Liver (tissue), 9 donors: ENCODE data around the gene B4GALT3. TPM values are rescaled to one million over a fixed set of nuclear protein-coding genes. Genes with fewer than 3 reads are reported as not detected.
A peak's percentile ranks its signal among the peaks of the same experiment; 100 is the strongest.

Experiments used
- DNase-seq: peaks from one replicate; pipeline ENCODE4 v3.0.0-alpha.2; 2017; ENCODE audit warnings: low spot score
- H3K27ac ChIP-seq, 2 donors: one replicate each; pipeline ENCODE4 v1.7.0; 2013; ENCODE audit warnings: inconsistent platforms in 2 of 2, low read length in 2 of 2, control low read depth in 1 of 2, low read depth in 1 of 2, mild to moderate bottlenecking in 1 of 2
- H3K27me3 ChIP-seq, 4 donors: one replicate each; pipeline versions ENCODE4 v1.6.1 to v1.7.0; 2013; ENCODE audit warnings: low read length in 3 of 4, inconsistent platforms in 1 of 4, mild to moderate bottlenecking in 1 of 4, moderate library complexity in 1 of 4; ENCODE audit not compliant: control insufficient read depth in 4 of 4, insufficient read depth in 4 of 4
- H3K36me3 ChIP-seq, 4 donors: one replicate each; pipeline versions ENCODE4 v1.6.1 to v1.7.0; 2013; ENCODE audit warnings: low read length in 3 of 4, mild to moderate bottlenecking in 3 of 4, low read depth in 1 of 4, moderate library complexity in 1 of 4; ENCODE audit not compliant: control insufficient read depth in 4 of 4, insufficient read depth in 3 of 4
- H3K4me1 ChIP-seq, 4 donors: one replicate each; pipeline versions ENCODE4 v1.6.1 to v1.7.0; 2013; ENCODE audit warnings: low read length in 3 of 4, mild to moderate bottlenecking in 3 of 4, moderate library complexity in 1 of 4; ENCODE audit not compliant: control insufficient read depth in 4 of 4, insufficient read depth in 4 of 4
- H3K4me3 ChIP-seq, 3 donors: one replicate each; pipeline versions ENCODE4 v1.6.1 to v1.7.0; 2013; ENCODE audit warnings: low read length in 3 of 3, control low read depth in 1 of 3, low read depth in 1 of 3, mild to moderate bottlenecking in 1 of 3
- H3K9ac ChIP-seq, 2 donors: one replicate each; pipeline ENCODE4 v1.7.0; 2013; ENCODE audit warnings: low read length in 2 of 2, mild to moderate bottlenecking in 2 of 2, moderate library complexity in 2 of 2, control low read depth in 1 of 2, low read depth in 1 of 2
- H3K9me3 ChIP-seq, 4 donors: one replicate each; pipeline versions ENCODE4 v1.6.1 to v1.7.0; 2013; ENCODE audit warnings: low read length in 3 of 4; ENCODE audit not compliant: control insufficient read depth in 4 of 4
- ATF3 ChIP-seq: IDR thresholded peaks from 2 replicates; pipeline ENCODE4 v1.6.1; 2016; ENCODE audit warnings: antibody characterized with exemption
- CTCF ChIP-seq: fragments of 150-350 bp; IDR thresholded peaks from 2 replicates; pipeline ENCODE4 v1.5.1; 2017; ENCODE audit warnings: improper control_type of control experiment, low read depth, low read length; ENCODE audit not compliant: missing input control
- FOXA1 ChIP-seq: IDR thresholded peaks from 2 replicates; pipeline ENCODE4 v1.6.1; 2016; ENCODE audit warnings: antibody characterized with exemption
- GABPA ChIP-seq, 2 donors: IDR thresholded peaks in 1 of 2; conservative IDR thresholded peaks in 1 of 2; 2 replicates each; pipeline ENCODE4 v1.6.1; 2016; ENCODE audit warnings: antibody characterized with exemption in 2 of 2, mild to moderate bottlenecking in 1 of 2, moderate library complexity in 1 of 2
- HNF4A ChIP-seq, 2 donors: conservative IDR thresholded peaks; 2 replicates each; pipeline ENCODE4 v1.6.1; 2016; ENCODE audit warnings: antibody characterized with exemption in 2 of 2, mild to moderate bottlenecking in 2 of 2
- HNF4G ChIP-seq: IDR thresholded peaks from 2 replicates; pipeline ENCODE4 v1.6.1; 2016; ENCODE audit warnings: antibody characterized with exemption
- JUND ChIP-seq, 2 donors: IDR thresholded peaks; 2 replicates each; pipeline ENCODE4 v1.6.1; 2016; ENCODE audit warnings: antibody characterized with exemption in 2 of 2
- MAX ChIP-seq: IDR thresholded peaks from 2 replicates; pipeline ENCODE4 v1.6.1; 2016; ENCODE audit warnings: antibody characterized with exemption
- NR2F2 ChIP-seq: IDR thresholded peaks from 2 replicates; pipeline ENCODE4 v1.6.1; 2016; ENCODE audit warnings: antibody characterized with exemption
- RAD21 ChIP-seq, 2 donors: IDR thresholded peaks; 2 replicates each; pipeline ENCODE4 v1.6.1; 2016; ENCODE audit warnings: antibody characterized with exemption in 2 of 2, mild to moderate bottlenecking in 2 of 2
- RXRA ChIP-seq, 2 donors: IDR thresholded peaks; 2 replicates each; pipeline ENCODE4 v1.6.1; 2017 to 2018; ENCODE audit warnings: antibody characterized with exemption in 2 of 2, mild to moderate bottlenecking in 1 of 2
- SP1 ChIP-seq: IDR thresholded peaks from 2 replicates; pipeline ENCODE4 v1.6.1; 2018; ENCODE audit warnings: antibody characterized with exemption, mild to moderate bottlenecking
- TAF1 ChIP-seq: conservative IDR thresholded peaks from 2 replicates; pipeline ENCODE4 v1.6.1; 2016; ENCODE audit warnings: antibody characterized with exemption, mild to moderate bottlenecking
- YY1 ChIP-seq: IDR thresholded peaks from 2 replicates; pipeline ENCODE4 v1.6.1; 2016; ENCODE audit warnings: antibody characterized with exemption, mild to moderate bottlenecking
- ZBTB33 ChIP-seq: IDR thresholded peaks from 2 replicates; pipeline ENCODE4 v1.6.1; 2016; ENCODE audit warnings: antibody characterized with exemption
- WGBS: extraction: QIAGEN DNeasy Blood & Tissue Kit; methylation state at CpG from one replicate; pipeline ENCODE4 v1.1.7; 2013; 5-methylcytosine and 5-hydroxymethylcytosine counted together
- polyA plus RNA-seq, 2 donors: library from polyadenylated mRNA; stranded (reverse) in 1 of 2; unstranded in 1 of 2; fragments of 200-250 nt in 1 of 2; fragments of >200 nt in 1 of 2; fragmentation: Nextera tagmentation in 1 of 2; extraction: Ambion mirVana in 1 of 2; gene quantifications; one replicate each; pipeline versions ENCODE4 v1.2.1 to v1.2.3, GENCODE V29; 2013 to 2015
- total RNA-seq, 2 donors: library from RNA; depleted of rRNA; stranded (reverse); fragments of >200 nt; gene quantifications; one replicate each; pipeline ENCODE4 v1.2.3, GENCODE V29; 2014
- donor health status: healthy.
- donor health status: healthy.
- donor health status: healthy.
- donor health status: healthy.
- donor health status: healthy.

Gene B4GALT3
- total and polyA plus RNA-seq, 4 donors: 13.1 to 23.8 (median 14.7) TPM

GRCh38 chr1:161198194-161198896 is 21.0 kb upstream of the B4GALT3 start:
- Histone ChIP-seq H3K4me3 (peak overlapping the region; percentile 2 to 29 (median 21)), H3K4me1 (peaks cover 7 to 31% (median 22%) of the 10 kb centered on the region in 4 donors), H3K27ac (peak overlapping the region; percentile 73 to 95), H3K9ac (peak overlapping the region in 1 of 2 donors; percentile 0), H3K9me3 (no peaks in the 10 kb centered on the region), H3K27me3 (no peaks in the 10 kb centered on the region), H3K36me3 (no peaks in the 10 kb centered on the region)
- WGBS: 50% methylated on average over 20 of the region's 20 CpGs
- no peak for DNase-seq
- TF ChIP-seq RXRA (IDR thresholded peaks at IDR 0.05) (no peak), NR2F2 (peak; percentile 9), CTCF (no peak)

GRCh38 chr1:161197560-161198193 is 20.4 kb upstream of the B4GALT3 start:
- Histone ChIP-seq H3K9ac (no peak overlapping the region), H3K27ac (peak overlapping the region; percentile 73 to 95), H3K4me1 (peaks cover 10 to 34% (median 24%) of the 10 kb centered on the region in 4 donors), H3K9me3 (no peaks in the 10 kb centered on the region), H3K4me3 (peak overlapping the region; percentile 2 to 29 (median 21)), H3K27me3 (no peaks in the 10 kb centered on the region), H3K36me3 (no peaks in the 10 kb centered on the region)
- no peak for DNase-seq
- WGBS: 75% methylated on average over 11 of the region's 11 CpGs
- TF ChIP-seq RAD21 (IDR thresholded peaks at IDR 0.05): no peak
- no peak for TF ChIP-seq SP1
- TF ChIP-seq RXRA (IDR thresholded peaks at IDR 0.05): no peak
- TF ChIP-seq YY1: no peak
- no peak for TF ChIP-seq NR2F2
- TF ChIP-seq CTCF: no peak
- TF ChIP-seq ATF3: no peak
- no peak for TF ChIP-seq TAF1
- TF ChIP-seq ZBTB33: no peak
- no peak for TF ChIP-seq HNF4A (conservative IDR thresholded peaks at IDR 0.05)
- no peak for TF ChIP-seq MAX
- no peak for TF ChIP-seq FOXA1
- TF ChIP-seq GABPA (IDR thresholded peaks at IDR 0.05 in 1 of 2, conservative IDR thresholded peaks at IDR 0.05 in 1 of 2): no peak
- no peak for TF ChIP-seq HNF4G
- TF ChIP-seq JUND (IDR thresholded peaks at IDR 0.05): no peak
